C4-2B (cell line): ENCODE data around the gene FAM53B.

ENCODE experiments used
- ZFX ChIP-seq: fragments of 450-650 bp; IDR thresholded peaks from 2 replicates; pipeline ENCODE4 v1.6.1; 2017
- TF ChIP-seq, protein P1 (sequence below): fragments of 450-650 bp; conservative IDR thresholded peaks from 2 replicates; pipeline ENCODE4 v1.5.1; 2017; ENCODE audit warnings: mild to moderate bottlenecking

DNA sequence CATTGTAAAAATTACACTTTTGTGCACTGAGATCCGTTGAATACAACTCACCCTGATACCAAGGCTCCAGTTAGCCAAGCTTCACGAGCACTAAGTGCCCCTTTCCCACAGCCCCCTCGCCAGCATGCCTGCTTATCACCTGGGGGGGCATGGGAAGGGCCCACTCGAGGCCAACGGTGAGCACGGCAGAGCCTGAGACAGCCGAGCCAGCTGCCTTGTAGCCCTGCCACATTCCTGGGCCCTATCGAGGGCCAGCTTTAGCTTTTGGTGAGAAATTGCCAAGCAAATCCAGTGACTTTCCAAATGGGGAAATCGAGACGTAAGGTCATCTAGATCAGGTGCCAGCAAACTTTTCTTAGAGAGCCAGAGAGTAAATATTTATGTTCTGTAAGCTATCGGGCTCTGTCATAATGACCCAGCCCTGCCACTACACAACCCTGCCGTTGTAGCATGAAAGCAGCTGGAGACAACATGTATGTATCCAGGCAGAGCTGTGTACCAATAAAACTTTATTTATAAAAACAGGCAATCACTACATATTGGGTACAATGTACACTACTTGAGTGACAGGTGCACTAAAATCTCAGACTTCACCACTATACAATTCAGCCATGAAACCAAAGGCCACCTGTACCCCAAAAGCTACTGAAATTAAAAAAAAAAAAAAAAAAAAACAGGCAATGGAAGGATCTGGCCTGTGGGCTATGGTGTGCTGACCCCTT is 83.6 kb downstream of the FAM53B start:
- TF ChIP-seq, protein P1, sequence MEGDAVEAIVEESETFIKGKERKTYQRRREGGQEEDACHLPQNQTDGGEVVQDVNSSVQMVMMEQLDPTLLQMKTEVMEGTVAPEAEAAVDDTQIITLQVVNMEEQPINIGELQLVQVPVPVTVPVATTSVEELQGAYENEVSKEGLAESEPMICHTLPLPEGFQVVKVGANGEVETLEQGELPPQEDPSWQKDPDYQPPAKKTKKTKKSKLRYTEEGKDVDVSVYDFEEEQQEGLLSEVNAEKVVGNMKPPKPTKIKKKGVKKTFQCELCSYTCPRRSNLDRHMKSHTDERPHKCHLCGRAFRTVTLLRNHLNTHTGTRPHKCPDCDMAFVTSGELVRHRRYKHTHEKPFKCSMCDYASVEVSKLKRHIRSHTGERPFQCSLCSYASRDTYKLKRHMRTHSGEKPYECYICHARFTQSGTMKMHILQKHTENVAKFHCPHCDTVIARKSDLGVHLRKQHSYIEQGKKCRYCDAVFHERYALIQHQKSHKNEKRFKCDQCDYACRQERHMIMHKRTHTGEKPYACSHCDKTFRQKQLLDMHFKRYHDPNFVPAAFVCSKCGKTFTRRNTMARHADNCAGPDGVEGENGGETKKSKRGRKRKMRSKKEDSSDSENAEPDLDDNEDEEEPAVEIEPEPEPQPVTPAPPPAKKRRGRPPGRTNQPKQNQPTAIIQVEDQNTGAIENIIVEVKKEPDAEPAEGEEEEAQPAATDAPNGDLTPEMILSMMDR, result no peak
- no peak for TF ChIP-seq ZFX
